ENCODE data around the gene TMEM26. TPM values are rescaled to one million over a fixed set of nuclear protein-coding genes. Genes with fewer than 3 reads are reported as not detected.

The TMEM26 gene
- total RNA-seq, 1 experiment from 2014 or later, result not detected

- no peak overlapping the region for H3K27ac ChIP-seq
- no peaks in the 10 kb centered on the region for H3K36me3 ChIP-seq
- H3K4me1 ChIP-seq (replicated peaks), result no peaks in the 10 kb centered on the region
- no peak for DNase-seq (ENCODE audit: low read depth in 1 of 2, low spot score in 2 of 2)
- H3K4me3 ChIP-seq, result no peak overlapping the region
- H3K27me3 ChIP-seq (replicated peaks), result no peaks in the 10 kb centered on the region
- no peaks in the 10 kb centered on the region for H3K9me3 ChIP-seq (replicated peaks)
Measured at GRCh38 chr10:61448841-61449600, 4.2 kb downstream of the TMEM26 start.

DNA sequence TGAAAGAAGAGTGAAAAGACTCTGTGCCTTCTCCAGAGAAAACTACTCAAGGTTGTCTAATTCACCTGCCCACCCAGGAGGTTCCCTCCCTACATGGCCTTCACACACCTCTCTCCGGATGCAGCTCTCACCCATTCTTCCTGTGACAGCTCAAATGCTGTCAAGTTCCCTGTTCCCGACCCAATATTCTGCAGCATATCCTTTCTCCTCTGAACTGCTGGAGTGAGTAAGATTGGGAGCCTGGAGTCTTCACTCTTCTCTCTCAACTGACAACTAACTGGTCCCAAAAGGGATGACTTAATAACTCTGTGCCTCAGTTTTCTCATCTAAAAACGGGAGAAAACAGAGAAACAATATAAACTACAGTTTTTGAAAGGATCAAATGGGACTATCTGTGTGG, 5.1 kb downstream of the TMEM26 start:
- H3K9me3 ChIP-seq (replicated peaks), result no peaks in the 10 kb centered on the region
- H3K27me3 ChIP-seq (replicated peaks), result no peaks in the 10 kb centered on the region
- no peaks in the 10 kb centered on the region for H3K4me1 ChIP-seq (replicated peaks)
- no peak overlapping the region for H3K27ac ChIP-seq
- DNase-seq (ENCODE audit: low read depth in 1 of 2, low spot score in 2 of 2), result no peak
- H3K36me3 ChIP-seq, result no peaks in the 10 kb centered on the region
- H3K4me3 ChIP-seq, result no peak overlapping the region

GRCh38 chr10:61439058-61439609, 14.0 kb downstream of the TMEM26 start:
- no peak overlapping the region for H3K4me3 ChIP-seq
- no peak for DNase-seq (ENCODE audit: low read depth in 1 of 2, low spot score in 2 of 2)
- no peaks in the 10 kb centered on the region for H3K27me3 ChIP-seq (replicated peaks)
- H3K36me3 ChIP-seq, result no peaks in the 10 kb centered on the region
- no peaks in the 10 kb centered on the region for H3K9me3 ChIP-seq (replicated peaks)
- peaks cover 11% of the 10 kb centered on the region; the same call in 1 of the 2 replicates for H3K4me1 ChIP-seq (replicated peaks)
- no peak overlapping the region for H3K27ac ChIP-seq

DNA sequence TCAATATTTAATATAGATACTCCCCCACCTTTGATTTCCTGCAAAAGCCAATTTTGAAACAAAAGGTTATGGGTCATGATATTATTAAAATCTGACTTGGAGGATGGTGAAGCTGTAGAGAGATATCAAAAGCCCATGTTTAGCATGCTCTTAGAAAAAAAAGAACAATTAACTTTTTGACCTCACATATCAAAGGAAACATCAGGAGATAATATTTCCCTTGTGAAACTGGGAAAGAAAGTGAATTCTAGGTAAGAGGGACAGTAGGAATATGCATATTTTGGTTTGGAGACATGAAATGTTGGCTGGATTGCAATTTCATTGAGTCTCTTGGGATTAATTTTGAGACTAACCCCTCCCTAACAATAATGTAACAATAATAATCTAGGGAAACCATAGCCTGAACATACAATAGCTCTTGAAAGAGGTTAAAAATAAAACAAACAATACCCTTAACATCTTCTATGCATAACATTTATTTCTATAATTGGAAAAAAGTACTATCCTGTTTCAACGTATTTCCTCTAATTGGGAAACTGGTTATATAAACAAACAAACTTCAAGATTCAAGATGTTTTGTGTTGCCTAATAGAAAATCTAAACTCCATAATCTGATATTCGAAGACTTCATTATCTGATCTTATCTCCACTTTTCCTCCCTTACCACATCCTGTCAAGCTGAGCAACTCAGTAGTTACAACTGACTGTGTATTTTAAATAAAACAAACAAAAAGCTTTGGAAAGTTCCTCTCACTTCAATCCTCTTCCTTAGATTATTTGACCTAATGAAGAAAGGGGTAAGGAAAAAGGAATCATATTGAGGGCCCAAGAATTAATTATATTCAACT, 14.8 kb downstream of the TMEM26 start:
- Histone ChIP-seq H3K27me3 (replicated peaks) (no peaks in the 10 kb centered on the region), H3K36me3 (no peaks in the 10 kb centered on the region), H3K4me1 (replicated peaks) (peaks cover 11% of the 10 kb centered on the region; the same call in 1 of the 2 replicates), H3K9me3 (replicated peaks) (no peaks in the 10 kb centered on the region), H3K27ac (no peak overlapping the region), H3K4me3 (no peak overlapping the region)
- DNase-seq (ENCODE audit: low read depth in 1 of 2, low spot score in 2 of 2), result peak in 1 of 2 experiments; percentile 10

- Histone ChIP-seq H3K4me1 (replicated peaks) (no peaks in the 10 kb centered on the region), H3K27me3 (replicated peaks) (no peaks in the 10 kb centered on the region), H3K36me3 (no peaks in the 10 kb centered on the region), H3K27ac (no peak overlapping the region), H3K4me3 (no peak overlapping the region), H3K9me3 (replicated peaks) (no peaks in the 10 kb centered on the region)
- no peak for DNase-seq (ENCODE audit: low read depth in 1 of 2, low spot score in 2 of 2)
Measured at GRCh38 chr10:61423178-61423577, 30.0 kb downstream of the TMEM26 start.

DNA sequence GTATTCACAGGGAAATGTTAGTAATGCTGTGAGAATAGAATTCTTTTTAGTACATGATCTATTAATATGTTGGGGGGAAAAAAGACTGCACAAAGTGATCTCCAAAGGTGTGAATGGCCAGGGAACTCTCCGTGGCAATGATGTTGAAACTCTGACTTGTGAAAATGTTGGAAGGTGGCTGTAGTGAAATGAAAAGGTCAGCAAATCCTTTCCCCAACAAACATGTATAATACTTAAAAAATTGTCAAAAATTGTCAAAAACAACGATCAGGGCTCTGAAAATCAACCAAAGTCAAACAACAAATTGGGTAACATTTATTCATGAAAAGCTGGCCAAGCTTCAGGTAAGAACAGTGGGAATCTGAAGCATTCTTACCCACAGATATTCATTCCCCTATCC, 35.5 kb downstream of the TMEM26 start:
- H3K27me3 ChIP-seq (replicated peaks), result no peaks in the 10 kb centered on the region
- no peak overlapping the region for H3K4me3 ChIP-seq
- no peaks in the 10 kb centered on the region for H3K9me3 ChIP-seq (replicated peaks)
- H3K36me3 ChIP-seq, result no peaks in the 10 kb centered on the region
- no peaks in the 10 kb centered on the region for H3K4me1 ChIP-seq (replicated peaks)
- no peak for DNase-seq (ENCODE audit: low read depth in 1 of 2, low spot score in 2 of 2)
- H3K27ac ChIP-seq, result no peak overlapping the region

- Histone ChIP-seq H3K4me3 (no peak overlapping the region), H3K36me3 (no peaks in the 10 kb centered on the region), H3K27me3 (replicated peaks) (no peaks in the 10 kb centered on the region), H3K4me1 (replicated peaks) (no peaks in the 10 kb centered on the region), H3K9me3 (replicated peaks) (no peaks in the 10 kb centered on the region), H3K27ac (no peak overlapping the region)
- no peak for DNase-seq (ENCODE audit: low read depth in 1 of 2, low spot score in 2 of 2)
Measured at GRCh38 chr10:61415824-61416223, 37.4 kb downstream of the TMEM26 start.

- H3K9me3 ChIP-seq (replicated peaks), result no peaks in the 10 kb centered on the region
- H3K36me3 ChIP-seq, result no peaks in the 10 kb centered on the region
- no peaks in the 10 kb centered on the region for H3K27me3 ChIP-seq (replicated peaks)
- no peak overlapping the region for H3K27ac ChIP-seq
- H3K4me1 ChIP-seq (replicated peaks), result no peaks in the 10 kb centered on the region
- H3K4me3 ChIP-seq, result no peak overlapping the region
- DNase-seq (ENCODE audit: low read depth in 1 of 2, low spot score in 2 of 2), result no peak
Measured at GRCh38 chr10:61411706-61412105, 41.5 kb downstream of the TMEM26 start.

GRCh38 chr10:61410353-61411070, 42.7 kb downstream of the TMEM26 start:
- Histone ChIP-seq H3K4me3 (no peak overlapping the region), H3K4me1 (replicated peaks) (no peaks in the 10 kb centered on the region), H3K27me3 (replicated peaks) (no peaks in the 10 kb centered on the region), H3K9me3 (replicated peaks) (no peaks in the 10 kb centered on the region), H3K36me3 (no peaks in the 10 kb centered on the region), H3K27ac (no peak overlapping the region)
- DNase-seq (ENCODE audit: low read depth in 1 of 2, low spot score in 2 of 2), result no peak

DNA sequence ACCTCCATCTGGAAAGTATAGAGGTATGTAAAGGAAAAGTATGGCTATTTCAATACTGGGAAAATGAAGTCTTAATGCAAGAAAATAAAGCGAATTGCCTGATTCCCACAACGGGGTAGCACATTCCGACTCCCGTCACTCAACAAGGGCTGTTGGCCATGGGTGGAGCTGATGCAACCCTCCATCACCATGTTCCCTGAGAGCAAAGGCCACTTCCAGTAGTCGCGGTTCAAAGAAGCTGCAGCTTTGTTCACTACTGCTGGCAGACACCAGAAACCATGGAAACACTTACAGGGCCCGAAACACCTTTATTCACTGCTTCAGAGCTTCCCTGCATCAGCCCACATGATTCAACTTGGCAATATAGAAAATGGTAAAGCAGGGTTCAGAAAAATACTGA, 44.0 kb downstream of the TMEM26 start:
- Histone ChIP-seq H3K27ac (no peak overlapping the region), H3K4me3 (no peak overlapping the region), H3K27me3 (replicated peaks) (no peaks in the 10 kb centered on the region), H3K4me1 (replicated peaks) (no peaks in the 10 kb centered on the region), H3K36me3 (no peaks in the 10 kb centered on the region), H3K9me3 (replicated peaks) (no peaks in the 10 kb centered on the region)
- no peak for DNase-seq (ENCODE audit: low read depth in 1 of 2, low spot score in 2 of 2)

DNA sequence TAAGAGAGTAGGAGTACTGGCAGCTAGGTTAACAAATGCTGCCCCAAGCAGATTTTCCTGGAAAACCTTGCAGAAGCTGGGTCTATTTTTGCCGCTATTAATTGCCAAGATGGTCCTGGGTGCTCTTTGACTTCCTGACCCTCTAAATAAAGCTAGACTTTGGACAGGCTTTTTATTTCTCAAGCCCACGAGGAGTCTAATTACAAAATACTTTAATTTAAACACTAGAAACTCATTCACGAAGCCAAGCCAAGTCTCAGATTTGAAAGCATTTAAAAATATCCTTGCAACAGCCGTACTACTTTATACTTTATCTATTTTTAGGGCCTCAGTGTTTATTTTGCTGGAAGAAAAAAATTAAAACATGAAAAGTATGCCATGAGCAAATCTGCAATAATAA, 45.1 kb downstream of the TMEM26 start:
- no peaks in the 10 kb centered on the region for H3K36me3 ChIP-seq
- H3K4me1 ChIP-seq (replicated peaks), result no peaks in the 10 kb centered on the region
- DNase-seq (ENCODE audit: low read depth in 1 of 2, low spot score in 2 of 2), result no peak
- H3K9me3 ChIP-seq (replicated peaks), result no peaks in the 10 kb centered on the region
- H3K4me3 ChIP-seq, result no peak overlapping the region
- no peak overlapping the region for H3K27ac ChIP-seq
- H3K27me3 ChIP-seq (replicated peaks), result no peaks in the 10 kb centered on the region

- H3K27me3 ChIP-seq (replicated peaks), result no peaks in the 10 kb centered on the region
- no peaks in the 10 kb centered on the region for H3K36me3 ChIP-seq
- DNase-seq (ENCODE audit: low read depth in 1 of 2, low spot score in 2 of 2), result no peak
- H3K4me1 ChIP-seq (replicated peaks), result no peaks in the 10 kb centered on the region
- no peak overlapping the region for H3K4me3 ChIP-seq
- H3K9me3 ChIP-seq (replicated peaks), result no peaks in the 10 kb centered on the region
- H3K27ac ChIP-seq, result no peak overlapping the region
Measured at GRCh38 chr10:61406736-61407135, 46.4 kb downstream of the TMEM26 start.

DNA sequence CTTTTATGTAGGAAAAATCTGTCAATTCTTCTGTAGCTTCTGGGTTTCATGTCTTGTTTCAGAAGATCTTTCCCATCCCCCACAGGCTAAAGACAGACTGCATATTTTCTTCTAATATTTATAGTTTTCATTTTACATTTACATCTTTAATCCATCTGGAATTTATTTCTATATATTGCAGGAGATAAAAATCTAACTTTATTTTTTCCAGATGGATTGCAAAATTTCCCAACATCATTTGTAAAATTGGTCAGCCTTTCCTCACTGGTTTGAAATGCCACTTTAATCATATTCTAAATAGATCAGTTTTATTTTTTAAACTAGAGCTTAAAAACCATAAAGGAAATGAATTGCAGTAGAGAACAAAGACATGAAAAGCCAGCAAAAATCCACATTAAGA, 46.9 kb downstream of the TMEM26 start:
- Histone ChIP-seq H3K27ac (no peak overlapping the region), H3K27me3 (replicated peaks) (no peaks in the 10 kb centered on the region), H3K4me3 (no peak overlapping the region), H3K36me3 (no peaks in the 10 kb centered on the region), H3K9me3 (replicated peaks) (no peaks in the 10 kb centered on the region), H3K4me1 (replicated peaks) (no peaks in the 10 kb centered on the region)
- DNase-seq (ENCODE audit: low read depth in 1 of 2, low spot score in 2 of 2), result no peak

All from SJSA1 (cell line).